NCI-H146 (cell line): ENCODE data around the gene NAA38.
A peak's percentile ranks its signal among the peaks of the same experiment; 100 is the strongest.

ENCODE experiments used
- DNase-seq: peaks from one replicate; lab custom pipeline; 2025; lab: John Stamatoyannopoulos, UW

The NAA38 gene

DNA sequence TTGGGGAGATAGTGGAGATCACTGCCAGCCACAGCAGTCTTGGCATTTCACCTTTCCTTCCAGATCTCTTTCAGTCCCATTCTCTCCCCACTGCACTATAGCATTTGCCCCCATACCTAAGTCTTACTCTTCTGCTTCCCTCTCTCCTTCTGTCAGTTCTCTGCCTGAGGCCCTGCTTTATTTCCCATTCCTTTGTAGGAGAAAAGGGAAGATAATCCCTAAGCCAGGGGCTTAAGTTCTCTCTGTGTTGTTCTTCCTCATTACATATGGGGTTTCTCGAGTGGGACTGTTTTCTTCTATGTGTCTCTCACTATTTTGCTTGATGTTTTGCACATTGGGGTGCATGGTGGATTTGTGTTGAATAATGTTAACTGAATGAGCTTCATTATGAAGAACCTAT is 16.9 kb downstream of the NAA38 start:
- DNase-seq, result no peak

DNA sequence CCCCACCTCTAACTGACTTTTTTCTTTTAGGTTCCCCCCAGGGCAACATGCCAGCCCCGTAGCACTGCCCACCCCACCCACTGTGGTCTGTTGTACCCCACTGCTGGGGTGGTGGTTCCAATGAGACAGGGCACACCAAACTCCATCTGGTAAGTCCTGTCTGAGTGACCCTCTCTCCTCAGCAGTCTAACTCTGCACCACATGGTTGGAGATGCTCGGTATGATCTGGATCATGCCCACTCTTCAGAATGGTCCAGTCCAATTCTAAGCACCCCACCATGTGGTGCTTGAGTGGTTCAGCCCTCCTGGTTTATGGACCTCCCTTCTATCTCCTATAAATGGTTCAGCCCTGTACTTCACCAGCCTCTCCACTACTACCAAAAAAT is 17.5 kb downstream of the NAA38 start:
- no peak for DNase-seq

DNA sequence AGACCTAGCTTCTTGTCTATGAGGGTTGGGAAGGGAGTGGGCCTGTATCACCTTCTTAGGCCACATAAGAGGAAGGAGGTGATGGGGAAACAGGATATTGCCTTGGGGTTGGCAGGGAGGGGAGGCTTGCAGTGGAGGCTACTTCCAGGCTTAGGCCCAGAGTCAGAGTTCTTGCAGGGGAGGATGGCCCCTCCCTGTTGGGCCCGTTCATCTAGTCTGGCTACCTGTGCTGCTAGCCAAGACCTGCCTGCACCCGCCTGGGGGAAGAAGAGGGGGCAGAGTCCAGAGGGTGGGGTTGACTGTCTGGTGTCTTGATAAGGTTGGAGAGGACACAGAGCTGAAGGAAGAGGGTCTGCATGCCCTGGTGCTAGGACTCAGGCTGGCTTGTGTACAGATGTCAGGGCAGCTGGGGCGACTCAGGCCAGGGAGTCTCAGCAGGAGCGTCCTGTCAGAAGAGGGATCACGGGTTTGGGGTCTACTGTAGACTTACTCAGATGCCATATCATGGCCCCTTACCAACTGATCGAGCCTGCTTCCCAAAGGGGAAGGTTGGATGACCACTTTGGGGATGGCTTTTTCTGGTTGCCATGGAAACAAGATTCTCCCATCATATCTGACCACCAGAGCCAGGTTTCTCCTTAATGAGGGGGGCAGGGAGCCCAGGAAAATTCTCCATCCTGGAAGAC is 18.0 kb downstream of the NAA38 start:
- DNase-seq, result no peak

DNA sequence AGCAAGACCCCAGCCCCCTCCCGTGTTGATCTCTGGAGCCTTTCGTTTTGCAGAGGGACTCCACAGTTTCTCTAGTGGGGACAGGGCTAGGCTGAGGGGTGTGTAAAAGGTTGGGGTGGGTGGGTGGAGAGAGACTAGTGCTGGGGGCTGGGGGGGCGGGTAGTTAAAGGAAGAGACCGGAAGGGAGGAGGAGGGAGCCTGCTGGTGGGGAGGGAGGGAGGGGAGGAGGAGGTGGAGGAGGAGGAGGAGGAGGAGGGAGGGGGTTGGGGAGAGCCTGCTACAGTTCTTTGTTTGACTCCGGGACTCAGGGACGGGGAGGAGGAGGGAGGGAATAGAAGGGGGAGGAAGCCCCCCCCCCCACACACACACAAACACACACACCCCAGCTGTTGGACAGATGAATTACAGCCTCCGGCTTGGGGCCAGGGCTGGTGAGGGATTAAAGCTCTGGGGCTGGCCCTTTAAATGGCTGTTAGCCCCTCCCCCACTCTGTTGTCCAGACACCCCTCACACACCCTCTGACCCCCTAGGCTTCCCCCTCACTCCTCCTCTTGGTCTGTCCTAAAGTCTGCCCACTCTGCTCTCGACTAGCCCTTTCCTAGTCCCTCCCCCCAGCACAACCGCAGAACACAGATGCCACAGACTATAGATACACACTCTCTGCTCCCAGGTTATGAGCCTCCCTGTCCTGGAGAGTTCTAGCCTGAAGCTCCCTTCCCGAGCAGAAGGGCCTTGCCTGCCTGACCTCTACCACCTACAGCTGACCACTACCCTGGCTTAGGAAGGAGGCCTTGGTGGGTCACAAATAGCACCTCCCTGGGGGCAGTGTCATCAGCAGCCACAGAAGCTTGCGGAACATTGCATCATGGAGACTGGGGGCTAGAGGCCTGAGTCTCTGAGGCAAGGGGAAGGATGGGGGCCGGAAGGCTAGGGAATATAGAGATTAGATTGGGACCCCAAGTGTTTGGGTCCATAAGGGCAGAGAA is 19.0 kb downstream of the NAA38 start:
- peak; percentile 76 for DNase-seq

DNA sequence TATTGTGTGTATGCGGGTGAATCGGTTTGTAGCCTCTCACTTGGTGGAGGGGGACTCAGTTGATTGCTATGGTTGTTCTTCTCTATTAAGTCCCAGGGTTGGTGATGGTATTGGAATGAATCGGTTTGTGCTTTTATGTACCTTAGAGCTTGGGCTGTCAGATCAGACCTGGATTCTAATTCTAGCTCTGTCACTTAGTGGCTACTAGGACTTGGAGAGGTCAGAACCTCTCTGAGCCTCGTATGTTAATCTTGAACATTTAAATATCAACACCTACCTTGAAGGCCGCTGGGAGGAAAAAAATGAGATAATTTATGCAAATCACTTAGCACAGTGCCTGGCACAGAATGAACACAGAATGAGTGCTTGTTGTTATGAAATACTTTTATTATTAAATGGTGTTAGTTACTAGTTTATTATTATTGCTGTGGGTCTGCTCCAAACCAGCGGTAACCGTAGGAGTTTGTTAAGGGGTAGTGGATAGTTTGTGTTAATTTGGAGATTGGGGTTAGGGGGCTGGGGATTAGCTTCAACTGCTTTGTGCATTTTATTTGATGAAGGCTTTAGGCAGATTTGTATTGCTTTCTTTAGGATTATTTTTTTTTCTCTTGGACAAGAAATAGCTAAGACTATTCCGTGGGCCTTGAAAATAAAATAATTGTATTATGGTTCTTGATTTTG is 19.8 kb downstream of the NAA38 start:
- DNase-seq, result no peak

DNA sequence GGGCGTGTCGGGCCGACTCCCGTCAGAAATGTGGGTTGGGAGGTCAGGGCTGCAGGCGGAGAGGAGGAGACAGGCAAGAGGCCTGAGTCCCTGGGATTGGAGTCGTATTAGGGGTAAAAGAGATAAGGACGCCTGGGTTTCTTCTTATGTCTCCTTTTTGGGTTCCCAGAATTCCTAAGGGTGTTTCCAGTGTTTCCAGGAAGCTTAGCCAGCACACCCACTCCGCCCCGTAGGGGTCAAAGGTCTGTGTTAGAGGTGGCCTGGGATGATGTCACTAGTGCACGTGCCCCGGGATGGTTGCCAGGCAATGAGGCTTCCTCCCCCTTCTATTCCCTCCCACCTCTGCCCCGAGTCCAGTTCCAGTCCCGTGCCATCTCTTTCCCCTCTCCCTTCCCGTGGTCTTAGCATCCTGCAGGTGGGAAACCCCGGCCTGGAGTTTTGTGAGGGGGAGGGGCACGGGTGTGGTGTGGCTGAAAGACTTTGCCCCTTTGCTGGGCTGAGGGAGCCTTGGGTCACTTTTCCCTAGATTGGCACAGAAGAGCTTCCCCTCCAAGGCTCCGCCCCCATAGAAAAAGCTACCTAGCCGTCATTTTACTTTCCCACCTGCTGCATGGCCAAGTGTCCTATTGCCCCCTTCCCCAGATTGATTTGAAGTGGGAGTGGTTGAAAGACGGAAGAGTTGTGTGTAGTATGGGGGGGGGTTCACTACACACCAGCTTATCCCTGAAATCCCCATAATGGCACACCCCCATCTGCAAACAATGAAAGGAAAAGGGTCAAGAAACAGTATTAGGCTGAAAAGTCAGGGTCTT is 20.6 kb downstream of the NAA38 start:
- peak; percentile 97 for DNase-seq

DNA sequence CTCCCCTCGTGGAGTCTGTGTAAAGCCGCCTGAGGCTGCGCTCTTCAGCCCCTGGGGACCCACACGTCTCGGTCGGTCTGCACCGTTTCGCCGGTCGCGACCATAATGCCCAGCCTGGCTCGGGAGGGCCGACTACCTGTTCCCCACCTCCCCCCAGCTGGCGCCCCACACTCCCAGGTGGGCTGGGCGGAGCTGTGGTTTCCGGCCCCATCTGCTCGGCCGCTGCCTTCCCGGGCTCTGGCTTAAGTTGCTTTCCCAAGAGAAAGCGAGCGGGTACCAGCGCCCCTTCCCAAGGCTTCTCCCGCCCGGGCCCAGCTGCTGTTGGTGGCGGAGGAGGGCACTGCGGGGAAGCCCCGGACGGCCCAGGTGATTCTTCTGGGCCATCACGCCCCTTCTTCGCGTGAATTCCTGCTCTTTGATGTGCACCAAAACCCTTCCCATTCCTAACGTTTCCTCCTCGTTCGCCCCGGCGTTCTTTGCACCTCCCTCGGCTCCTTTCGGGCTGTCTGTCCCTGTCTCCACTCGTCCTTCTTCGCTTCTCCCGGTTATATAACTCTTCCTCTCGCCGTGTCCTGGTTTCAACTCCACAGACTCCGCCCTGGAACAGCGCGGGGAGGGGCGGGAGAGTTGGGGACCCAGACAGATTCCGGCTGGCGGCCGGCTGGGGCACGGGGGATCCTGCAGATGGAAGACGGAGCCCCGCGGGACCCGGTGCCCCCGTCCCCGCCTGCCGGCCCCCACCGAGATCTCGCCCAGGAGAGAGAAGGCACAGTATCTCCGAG is 21.4 kb downstream of the NAA38 start:
- DNase-seq, result peak; percentile 69

DNA sequence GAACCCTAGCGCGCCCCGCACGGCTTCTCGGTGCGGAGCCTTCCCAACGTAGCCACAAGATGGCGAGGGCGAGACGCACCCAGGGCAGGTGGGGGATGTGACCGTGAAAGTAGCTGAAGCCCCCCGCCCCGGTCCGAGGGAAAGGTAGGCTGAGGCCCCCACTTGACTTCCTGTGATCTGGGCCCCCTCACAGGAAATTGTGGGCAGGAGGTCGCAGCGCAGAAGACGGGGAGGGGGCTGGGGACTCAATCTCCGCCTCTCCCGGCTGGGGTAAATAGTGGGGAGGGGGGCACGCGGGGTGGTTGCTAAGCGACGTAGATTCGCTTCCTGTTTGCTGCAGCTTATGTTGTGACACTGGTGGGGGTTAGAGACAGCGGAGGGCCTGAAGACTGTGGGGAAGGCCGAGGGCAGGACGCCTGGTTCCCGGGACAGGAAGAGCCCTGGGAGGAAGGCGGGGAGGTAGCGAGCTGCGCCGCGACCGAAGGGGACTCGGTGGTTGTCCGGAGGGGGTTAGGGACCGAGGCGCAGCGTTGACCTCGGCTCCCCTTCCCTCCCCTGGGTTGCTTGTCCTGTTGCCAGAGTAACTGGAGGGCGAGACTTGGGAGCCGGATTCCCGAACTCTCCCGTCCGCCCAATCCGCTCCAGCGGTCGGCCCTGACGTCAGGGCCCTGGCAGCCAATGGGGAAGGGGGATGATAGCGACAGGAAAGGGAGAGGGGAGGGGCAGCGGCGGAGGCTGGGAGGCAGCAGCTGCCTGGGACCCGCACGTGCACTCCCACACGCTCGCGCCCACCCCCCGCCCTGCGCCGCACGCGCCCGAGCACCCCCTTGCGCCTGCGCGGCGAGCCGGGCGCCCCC is 22.2 kb downstream of the NAA38 start:
- peak; percentile 98 for DNase-seq

DNA sequence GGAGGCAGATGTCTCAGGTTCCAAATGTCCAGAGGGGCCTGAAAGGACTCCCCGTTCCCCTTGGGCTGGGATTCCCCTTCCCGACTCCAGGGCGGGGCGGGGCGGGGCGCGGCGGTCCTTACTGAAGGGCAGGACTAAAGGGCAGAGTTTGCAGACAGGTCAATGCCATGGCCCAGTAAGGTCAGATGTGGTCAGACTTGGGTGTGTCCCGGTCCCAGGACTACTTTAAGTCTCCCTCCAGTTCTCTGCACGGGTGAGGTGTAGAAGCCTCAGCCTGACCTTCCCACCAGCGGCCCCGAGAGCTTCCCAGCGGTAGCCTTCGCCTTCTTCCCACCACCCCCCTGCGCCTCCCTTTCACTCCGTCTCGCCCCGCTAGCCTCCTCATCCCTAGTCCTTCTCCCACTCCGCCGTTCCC is 22.8 kb downstream of the NAA38 start:
- DNase-seq, result no peak

DNA sequence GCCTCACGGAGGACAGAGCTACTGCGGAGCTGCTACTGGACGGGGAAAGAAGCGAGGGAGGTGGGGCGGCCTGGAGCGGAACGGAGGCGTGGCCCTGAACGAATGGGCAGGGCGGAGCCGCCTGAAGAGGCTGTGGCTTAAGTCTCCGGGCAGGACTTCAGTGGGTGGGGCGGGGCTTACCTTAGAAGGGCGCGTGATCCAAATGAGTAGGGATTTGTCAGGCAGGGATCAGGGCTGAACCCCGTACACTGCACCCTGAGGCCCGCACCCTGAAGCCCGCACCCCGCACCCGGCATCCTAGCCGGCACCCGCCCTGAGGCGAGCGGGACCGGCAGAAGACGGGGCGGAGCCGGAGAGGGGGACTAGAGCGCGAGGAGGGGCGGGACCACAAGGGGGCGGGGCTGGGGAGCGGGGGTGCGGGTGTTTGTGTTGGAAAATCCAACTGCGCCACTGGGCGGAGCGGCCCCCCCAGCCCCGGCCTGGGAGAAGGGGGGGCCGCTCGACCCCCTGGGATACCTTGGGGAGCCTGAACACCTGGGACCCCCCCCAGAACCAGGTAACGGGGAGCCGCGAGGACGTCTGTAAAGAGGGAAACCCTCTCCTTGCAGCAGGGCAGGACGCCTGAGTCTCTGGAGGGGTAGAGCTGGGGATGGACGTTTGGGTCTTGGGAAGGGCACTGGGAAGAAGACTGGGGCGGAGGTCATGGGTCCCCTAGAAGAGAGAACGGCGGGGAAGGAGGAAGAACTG is 23.4 kb downstream of the NAA38 start, which contains the start of gene KDM6B:
Gene KDM6B, plus strand, starts transcription at position 423 of the 747 bp plus-strand sequence. CDS start 11,338 bp downstream, outside the sequence.
- peak; percentile 86 for DNase-seq

DNA sequence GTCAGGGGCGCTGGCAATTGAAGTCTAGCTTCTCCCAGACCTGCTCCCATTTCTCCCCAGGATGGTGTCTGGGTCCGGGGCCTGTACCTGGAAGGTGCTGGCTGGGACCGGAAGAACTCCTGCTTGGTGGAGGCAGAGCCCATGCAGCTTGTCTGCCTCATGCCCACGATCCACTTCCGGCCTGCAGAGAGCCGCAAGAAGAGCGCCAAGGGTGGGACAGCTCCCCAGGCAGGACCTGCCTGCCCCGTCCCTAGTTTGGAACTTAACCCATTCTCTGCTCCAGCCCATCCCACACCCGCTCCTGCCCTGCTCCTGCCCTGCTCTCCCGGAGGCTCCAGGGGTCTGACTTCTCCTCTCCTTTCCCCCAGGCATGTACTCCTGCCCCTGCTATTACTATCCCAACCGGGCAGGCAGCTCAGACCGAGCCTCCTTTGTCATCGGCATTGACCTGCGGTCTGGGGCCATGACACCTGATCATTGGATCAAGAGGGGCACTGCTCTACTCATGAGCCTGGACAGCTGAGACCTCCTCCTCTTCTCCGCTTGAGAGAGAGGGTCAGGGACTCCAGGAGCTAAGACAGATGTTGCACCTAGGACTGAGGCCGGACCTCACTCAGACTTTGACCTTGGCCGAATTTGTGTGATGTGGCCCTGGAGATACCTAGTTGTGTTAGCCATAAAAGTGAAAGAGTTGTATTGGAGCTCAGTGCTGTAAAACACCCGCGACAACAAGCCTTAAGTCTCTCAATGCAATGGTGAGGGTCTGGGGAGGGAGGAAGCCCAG is 24.2 kb downstream of the NAA38 start:
- DNase-seq, result no peak

DNA sequence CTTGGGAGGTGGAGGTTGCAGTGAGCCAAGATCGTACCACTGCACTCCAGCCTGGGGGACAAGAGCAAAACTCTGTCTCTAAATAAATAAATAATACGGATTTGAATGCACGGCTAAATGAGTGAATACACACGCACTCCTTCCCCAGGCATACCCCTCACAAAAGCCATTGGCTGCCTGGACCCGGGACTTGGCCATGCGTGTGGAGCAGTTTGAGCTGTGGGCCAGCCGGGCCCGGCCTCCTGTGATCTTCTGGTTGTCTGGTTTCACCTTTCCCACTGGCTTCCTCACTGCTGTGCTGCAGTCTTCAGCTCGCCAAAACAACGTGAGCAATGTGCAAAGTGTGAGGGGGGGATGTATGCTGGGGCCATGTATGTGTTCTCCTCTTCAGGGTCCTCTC is 24.9 kb downstream of the NAA38 start:
- DNase-seq, result no peak

DNA sequence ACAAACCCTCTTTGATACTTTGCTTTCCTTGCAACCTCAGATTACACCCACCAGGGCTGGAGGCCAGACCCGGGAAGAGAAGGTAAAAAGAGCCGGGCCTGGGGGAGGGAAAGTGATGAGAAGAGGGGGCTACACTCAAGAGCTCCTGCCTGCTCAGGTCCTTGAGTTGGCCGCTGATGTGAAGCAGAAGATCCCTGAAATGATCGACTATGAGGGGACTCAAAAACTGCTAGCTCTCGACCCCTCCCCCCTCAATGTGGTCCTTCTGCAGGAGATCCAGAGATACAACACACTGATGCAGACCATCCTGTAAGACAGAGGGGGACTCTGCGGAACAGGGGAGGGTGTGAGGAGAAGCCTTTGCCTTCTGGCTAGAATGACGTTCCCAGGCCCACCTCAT is 26.1 kb downstream of the NAA38 start:
- DNase-seq, result no peak

DNA sequence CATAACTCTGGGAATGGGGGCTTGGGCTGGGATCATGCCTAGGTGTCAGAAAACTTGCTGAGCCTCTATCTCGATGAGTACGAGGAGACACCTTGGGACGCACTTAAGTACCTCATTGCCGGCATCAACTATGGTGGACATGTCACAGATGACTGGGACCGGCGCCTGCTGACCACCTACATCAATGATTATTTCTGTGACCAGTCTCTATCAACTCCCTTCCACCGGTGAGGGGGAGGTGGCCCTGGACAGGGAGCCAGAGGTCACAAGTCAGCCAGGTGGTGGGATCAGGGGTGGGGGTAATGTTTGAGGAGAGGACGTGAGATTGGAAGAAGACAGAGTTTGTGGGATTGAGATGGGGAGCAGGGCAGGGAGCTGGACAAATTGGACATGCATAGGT is 26.7 kb downstream of the NAA38 start:
- DNase-seq, result no peak

DNA sequence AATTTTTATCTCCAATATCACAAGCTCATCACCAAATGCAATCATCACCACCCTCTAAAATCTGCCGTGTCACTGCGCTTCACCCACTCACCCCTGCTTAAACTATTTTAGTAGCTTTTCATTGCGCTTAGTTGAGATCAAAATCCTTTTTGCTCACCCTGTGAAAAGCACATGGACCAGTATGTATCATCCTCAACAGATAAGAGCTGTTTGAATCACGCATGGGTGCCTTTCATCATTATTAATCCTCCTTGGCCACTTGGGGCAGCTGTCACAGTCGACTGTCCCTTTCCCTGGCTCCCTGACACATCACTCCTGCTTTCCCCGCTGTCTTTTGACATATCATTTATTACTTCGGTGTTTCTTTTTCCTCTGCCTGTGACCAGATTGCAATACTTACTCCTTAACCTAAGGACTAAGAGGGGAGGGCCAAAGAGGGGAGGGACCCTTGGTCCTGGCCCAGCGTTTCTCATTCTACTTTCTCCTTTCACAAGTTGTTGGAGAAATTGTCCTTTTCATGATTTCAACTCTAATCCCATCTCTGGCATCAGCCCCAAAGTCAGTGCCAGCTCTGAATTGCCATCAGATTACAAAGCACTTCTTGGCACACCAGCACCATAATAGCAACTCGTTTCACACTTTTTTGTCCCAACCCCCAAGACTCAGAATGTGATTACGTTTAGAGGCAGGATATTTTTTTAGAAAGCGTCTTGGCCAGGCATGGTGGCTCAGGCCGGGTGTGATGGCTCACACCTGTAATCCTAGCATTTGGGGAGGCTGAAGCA is 32.0 kb downstream of the NAA38 start:
- peak; percentile 4 for DNase-seq

DNA sequence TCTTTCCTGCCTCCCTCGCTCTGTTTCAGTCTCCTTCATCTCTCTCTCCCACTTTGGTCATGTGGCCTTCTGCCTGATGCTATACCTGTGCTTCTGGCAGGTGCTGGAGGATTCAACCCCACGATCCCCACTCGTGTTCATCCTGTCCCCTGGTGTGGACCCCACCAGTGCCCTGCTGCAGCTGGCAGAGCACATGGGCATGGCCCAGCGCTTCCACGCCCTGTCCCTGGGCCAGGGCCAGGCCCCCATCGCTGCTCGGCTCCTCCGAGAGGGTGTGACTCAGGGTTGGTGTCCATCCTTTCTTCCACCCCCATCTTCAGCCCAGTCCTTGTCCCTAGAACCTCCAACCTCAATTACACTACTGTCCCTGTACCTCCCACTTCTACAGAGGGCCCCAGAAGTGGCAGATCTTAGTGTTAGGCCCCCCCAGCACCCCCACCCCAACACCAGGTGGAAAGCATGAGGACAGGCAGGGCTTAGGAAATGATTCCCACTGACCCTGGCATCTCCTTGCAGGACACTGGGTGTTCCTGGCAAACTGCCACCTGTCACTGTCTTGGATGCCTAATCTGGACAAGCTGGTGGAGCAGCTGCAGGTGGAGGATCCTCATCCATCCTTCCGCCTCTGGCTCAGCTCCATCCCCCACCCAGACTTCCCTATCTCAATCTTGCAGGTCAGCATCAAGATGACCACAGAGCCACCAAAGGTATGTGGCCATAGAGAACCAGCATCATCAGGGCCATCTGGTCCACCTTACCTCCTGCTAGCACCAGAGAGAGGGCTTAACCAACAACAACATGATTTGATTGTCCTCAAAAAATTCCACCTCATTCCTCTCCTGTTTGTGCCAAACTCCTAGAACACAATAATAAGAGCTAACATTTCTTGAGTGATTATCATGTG is 33.1 kb downstream of the NAA38 start:
- no peak for DNase-seq
